T-helper 1 cell (primary cell): ENCODE measurements around the gene SHOC1.
"Not testable (repeated sequence)": the region's sequence is repeated elsewhere in the genome, so short reads cannot be mapped to it uniquely, and the experiment has no call there.

ENCODE experiments used
- DNase-seq, 5 donors: peaks; one replicate each; pipeline ENCODE4 v3.0.0-alpha.2; 2012 to 2020
- total RNA-seq, 4 donors: gene quantifications; one replicate each; lab custom pipeline; 2026; lab: John Stamatoyannopoulos, UW

Gene SHOC1
- total RNA-seq = 0 reads per million in 4 donors

GRCh38 chr9:111794835-111795556 is at the start of gene SHOC1:
SHOC1 (minus strand) TSS chr9:111794937; CDS start chr9:111791418, 3,519 bp downstream.
- DNase-seq = no peak

GRCh38 chr9:111843971-111844370 is 49.2 kb upstream of the SHOC1 start:
- DNase-seq = no peak

- no peak for DNase-seq
Observed at GRCh38 chr9:111842313-111842712, 47.6 kb upstream of the SHOC1 start.

- DNase-seq = no peak
Observed at GRCh38 chr9:111840442-111840841, 45.7 kb upstream of the SHOC1 start.

- DNase-seq = no peak
Observed at GRCh38 chr9:111839987-111840386, 45.2 kb upstream of the SHOC1 start.

- DNase-seq = peak in 1 of 5 donors; percentile 6
Observed at GRCh38 chr9:111839387-111839786, 44.6 kb upstream of the SHOC1 start.

GRCh38 chr9:111838439-111838838 is 43.7 kb upstream of the SHOC1 start:
- DNase-seq = no peak

GRCh38 chr9:111836311-111836710 is 41.6 kb upstream of the SHOC1 start:
- no peak for DNase-seq

- no peak for DNase-seq
Observed at GRCh38 chr9:111833941-111834340, 39.2 kb upstream of the SHOC1 start.

GRCh38 chr9:111832449-111832848 is 37.7 kb upstream of the SHOC1 start:
- DNase-seq = no peak

GRCh38 chr9:111831371-111832108 is 36.8 kb upstream of the SHOC1 start:
- no peak for DNase-seq

- no peak for DNase-seq
Observed at GRCh38 chr9:111828193-111828592, 33.5 kb upstream of the SHOC1 start.

GRCh38 chr9:111825468-111826145 is 30.9 kb upstream of the SHOC1 start:
- no peak for DNase-seq

- no peak for DNase-seq
Observed at GRCh38 chr9:111821006-111821528, 26.3 kb upstream of the SHOC1 start.

GRCh38 chr9:111819360-111819759 is 24.6 kb upstream of the SHOC1 start:
- DNase-seq = no peak

GRCh38 chr9:111815285-111816070 is 20.7 kb upstream of the SHOC1 start:
- no peak for DNase-seq

- DNase-seq = no peak
Observed at GRCh38 chr9:111812337-111812736, 17.6 kb upstream of the SHOC1 start.

GRCh38 chr9:111810908-111811307 is 16.2 kb upstream of the SHOC1 start:
- no peak for DNase-seq

GRCh38 chr9:111810415-111810814 is 15.7 kb upstream of the SHOC1 start:
- DNase-seq = not testable (repeated sequence)

- DNase-seq = no peak
Observed at GRCh38 chr9:111807197-111807596, 12.5 kb upstream of the SHOC1 start.

- no peak for DNase-seq
Observed at GRCh38 chr9:111806259-111806658, 11.5 kb upstream of the SHOC1 start.

GRCh38 chr9:111805830-111806241 is 11.1 kb upstream of the SHOC1 start:
- DNase-seq = peak in 1 of 5 donors; percentile 5
